IMR-90 (cell line): ENCODE data around the gene TSPEAR.

Experiments used
- CHD1 ChIP-seq: IDR thresholded peaks from 2 replicates; pipeline ENCODE4 v1.6.1; 2012; ENCODE audit warnings: low read depth, low read length, improper control_type of control experiment
- CTCF ChIP-seq: conservative IDR thresholded peaks from 2 replicates; pipeline ENCODE4 v1.5.1; 2012; ENCODE audit warnings: mild to moderate bottlenecking, low read depth, low read length, improper control_type of control experiment
- NFE2L2 ChIP-seq: fragments of 150-350 bp; IDR thresholded peaks from 2 replicates; pipeline ENCODE4 v1.6.1; 2016; ENCODE audit warnings: low read depth, mild to moderate bottlenecking, low read length
- POLR2A ChIP-seq: IDR thresholded peaks from 2 replicates; pipeline ENCODE4 v1.6.1; 2012; ENCODE audit warnings: mild to moderate bottlenecking, low read depth, low read length
- RCOR1 ChIP-seq: IDR thresholded peaks from 2 replicates; pipeline ENCODE4 v1.6.1; 2012; ENCODE audit warnings: mild to moderate bottlenecking, low read length, improper control_type of control experiment; ENCODE audit not compliant: insufficient replicate concordance

GRCh38 chr21:44720170-44720569 is 8.8 kb upstream of the TSPEAR start:
- TF ChIP-seq CHD1 (no peak), POLR2A (no peak), CTCF (no peak), RCOR1 (no peak), NFE2L2 (no peak)
